ENCODE data around the gene OTOP2. TPM values are rescaled to one million over a fixed set of nuclear protein-coding genes. Genes with fewer than 3 reads are reported as not detected.

The OTOP2 gene
- total RNA-seq, 2 experiments from 2014 or later = not detected

- H3K27ac ChIP-seq (ENCODE audit: low read depth, low read length, poor library complexity, severe bottlenecking) = no peak overlapping the region
- H3K79me2 ChIP-seq (ENCODE audit: insufficient read depth, low read depth, low read length) = no peaks in the 10 kb centered on the region
- no peak overlapping the region for H3K4me3 ChIP-seq (ENCODE audit: low read depth, low read length, poor library complexity, severe bottlenecking)
- no peaks in the 10 kb centered on the region for H3K9me3 ChIP-seq (ENCODE audit: low read length)
- DNase-seq (ENCODE audit: low spot score) = peak; percentile 59
- no peak overlapping the region for H3K4me2 ChIP-seq (ENCODE audit: low read length)
- ChIA-PET CTCF (ENCODE audit: unreplicated experiment) (interaction anchor here (1.0 kb wide), 1 partner anchor 34 kb away, joined by 3 read pairs; no protein-coding TSS in a partner anchor), POLR2A (interaction anchor here (0.6 kb wide), 2 partner anchors 21 to 255 kb away, joined by 3 read pairs; no protein-coding TSS in a partner anchor)
- no peaks in the 10 kb centered on the region for H4K20me1 ChIP-seq (ENCODE audit: insufficient read depth, low read length)
- no peaks in the 10 kb centered on the region for H3K4me1 ChIP-seq (ENCODE audit: insufficient read depth, low read length, poor library complexity, severe bottlenecking)
- TF ChIP-seq EZH2phosphoT487 (IDR thresholded peaks at IDR 0.05; ENCODE audit: borderline replicate concordance, low read depth, low read length) = no peak
- TF ChIP-seq, protein P1, sequence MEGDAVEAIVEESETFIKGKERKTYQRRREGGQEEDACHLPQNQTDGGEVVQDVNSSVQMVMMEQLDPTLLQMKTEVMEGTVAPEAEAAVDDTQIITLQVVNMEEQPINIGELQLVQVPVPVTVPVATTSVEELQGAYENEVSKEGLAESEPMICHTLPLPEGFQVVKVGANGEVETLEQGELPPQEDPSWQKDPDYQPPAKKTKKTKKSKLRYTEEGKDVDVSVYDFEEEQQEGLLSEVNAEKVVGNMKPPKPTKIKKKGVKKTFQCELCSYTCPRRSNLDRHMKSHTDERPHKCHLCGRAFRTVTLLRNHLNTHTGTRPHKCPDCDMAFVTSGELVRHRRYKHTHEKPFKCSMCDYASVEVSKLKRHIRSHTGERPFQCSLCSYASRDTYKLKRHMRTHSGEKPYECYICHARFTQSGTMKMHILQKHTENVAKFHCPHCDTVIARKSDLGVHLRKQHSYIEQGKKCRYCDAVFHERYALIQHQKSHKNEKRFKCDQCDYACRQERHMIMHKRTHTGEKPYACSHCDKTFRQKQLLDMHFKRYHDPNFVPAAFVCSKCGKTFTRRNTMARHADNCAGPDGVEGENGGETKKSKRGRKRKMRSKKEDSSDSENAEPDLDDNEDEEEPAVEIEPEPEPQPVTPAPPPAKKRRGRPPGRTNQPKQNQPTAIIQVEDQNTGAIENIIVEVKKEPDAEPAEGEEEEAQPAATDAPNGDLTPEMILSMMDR (conservative IDR thresholded peaks at IDR 0.05; ENCODE audit: low read length) = peak; percentile 86
- intact Hi-C loops (cut with micrococcal nuclease; ENCODE audit: unreplicated experiment) = loop anchor here (1.0 kb wide), 1 partner anchor 35 kb away; no protein-coding TSS in a partner anchor
- no peaks in the 10 kb centered on the region for H3K9me2 ChIP-seq (ENCODE audit: insufficient read depth, low read length)
- no peak overlapping the region for H2AFZ ChIP-seq (ENCODE audit: low read length)
- no TSS peak for BruUV-seq (replicated peaks)
- no peaks in the 10 kb centered on the region for H3K36me3 ChIP-seq (ENCODE audit: insufficient read depth, low read length)
Measured at GRCh38 chr17:74923538-74924249, 379 bp upstream of the OTOP2 start.

- POLR2A ChIA-PET = no interaction called here
- no peak for DNase-seq (ENCODE audit: low spot score)
- no peak overlapping the region for H3K27ac ChIP-seq (ENCODE audit: low read depth, low read length, poor library complexity, severe bottlenecking)
- no peaks in the 10 kb centered on the region for H3K36me3 ChIP-seq (ENCODE audit: insufficient read depth, low read length)
- H3K9me3 ChIP-seq (ENCODE audit: low read length) = no peaks in the 10 kb centered on the region
- no peaks in the 10 kb centered on the region for H4K20me1 ChIP-seq (ENCODE audit: insufficient read depth, low read length)
- no peak overlapping the region for H2AFZ ChIP-seq (ENCODE audit: low read length)
- intact Hi-C loops (cut with micrococcal nuclease; ENCODE audit: unreplicated experiment) = no loop called here
- no peak overlapping the region for H3K4me2 ChIP-seq (ENCODE audit: low read length)
- BruUV-seq (replicated peaks) = no TSS peak
- CTCF ChIA-PET (ENCODE audit: unreplicated experiment) = interaction anchor here (0.6 to 1.4 kb wide), 2 partner anchors 10 to 36 kb away, joined by 5 to 7 read pairs; no protein-coding TSS in a partner anchor
- TF ChIP-seq EZH2phosphoT487 (IDR thresholded peaks at IDR 0.05; ENCODE audit: borderline replicate concordance, low read depth, low read length) = no peak
- no peak overlapping the region for H3K4me3 ChIP-seq (ENCODE audit: low read depth, low read length, poor library complexity, severe bottlenecking)
- H3K9me2 ChIP-seq (ENCODE audit: insufficient read depth, low read length) = no peaks in the 10 kb centered on the region
- no peaks in the 10 kb centered on the region for H3K4me1 ChIP-seq (ENCODE audit: insufficient read depth, low read length, poor library complexity, severe bottlenecking)
- H3K79me2 ChIP-seq (ENCODE audit: insufficient read depth, low read depth, low read length) = no peaks in the 10 kb centered on the region
Measured at GRCh38 chr17:74925242-74925641, 1.2 kb downstream of the OTOP2 start.

DNA sequence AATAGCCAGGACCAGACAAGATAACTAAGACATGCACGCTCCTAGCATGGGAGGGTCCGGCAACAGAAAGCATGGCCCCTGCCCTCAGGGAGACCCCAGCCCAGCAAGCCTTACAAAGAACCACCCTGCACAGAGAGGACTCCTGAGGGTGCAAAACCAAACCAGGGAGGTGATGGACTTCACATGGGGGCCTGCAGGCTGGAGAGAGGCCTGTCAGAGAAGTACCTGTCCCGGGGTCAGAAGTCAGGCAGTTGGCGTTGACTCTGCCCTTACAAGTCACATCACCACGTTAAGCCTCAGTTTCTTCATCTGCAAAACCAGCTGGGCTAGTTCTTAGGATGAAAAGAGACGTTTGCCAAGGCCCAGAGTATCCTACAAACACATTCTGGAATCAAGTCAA is 4.7 kb downstream of the OTOP2 start:
- no peaks in the 10 kb centered on the region for H3K9me2 ChIP-seq (ENCODE audit: insufficient read depth, low read length)
- intact Hi-C loops (cut with micrococcal nuclease; ENCODE audit: unreplicated experiment) = no loop called here
- no peaks in the 10 kb centered on the region for H3K36me3 ChIP-seq (ENCODE audit: insufficient read depth, low read length)
- H3K9me3 ChIP-seq (ENCODE audit: low read length) = no peaks in the 10 kb centered on the region
- H2AFZ ChIP-seq (ENCODE audit: low read length) = no peak overlapping the region
- TF ChIP-seq, protein P1 (conservative IDR thresholded peaks at IDR 0.05; ENCODE audit: low read length) = no peak
- TF ChIP-seq EZH2phosphoT487 (IDR thresholded peaks at IDR 0.05; ENCODE audit: borderline replicate concordance, low read depth, low read length) = no peak
- no peak overlapping the region for H3K27ac ChIP-seq (ENCODE audit: low read depth, low read length, poor library complexity, severe bottlenecking)
- H3K4me3 ChIP-seq (ENCODE audit: low read depth, low read length, poor library complexity, severe bottlenecking) = no peak overlapping the region
- no peaks in the 10 kb centered on the region for H3K79me2 ChIP-seq (ENCODE audit: insufficient read depth, low read depth, low read length)
- H3K4me2 ChIP-seq (ENCODE audit: low read length) = no peak overlapping the region
- H4K20me1 ChIP-seq (ENCODE audit: insufficient read depth, low read length) = no peaks in the 10 kb centered on the region
- ChIA-PET CTCF (ENCODE audit: unreplicated experiment) (interaction anchor here (0.6 to 0.7 kb wide), 2 partner anchors 32 to 33 kb away, joined by 3 read pairs; no protein-coding TSS in a partner anchor), POLR2A (no interaction called here)
- no peaks in the 10 kb centered on the region for H3K4me1 ChIP-seq (ENCODE audit: insufficient read depth, low read length, poor library complexity, severe bottlenecking)
- no TSS peak for BruUV-seq (replicated peaks)
- DNase-seq (ENCODE audit: low spot score) = no peak
